H1 (cell line): ENCODE results near the gene RUFY4. TPM values are rescaled to one million over a fixed set of nuclear protein-coding genes. Genes with fewer than 3 reads are reported as not detected.

ENCODE experiments used
- CTCF ChIA-PET: fragments of 300-600 bp; sonication (Branson Sonifier 250); formaldehyde crosslinking; loops from one replicate; lab custom pipeline; 2021; ENCODE audit not compliant: partially characterized antibody; lab: Charles Lee
- POLR2A ChIA-PET: fragments of 300-600 bp; sonication (Branson Sonifier 250); formaldehyde crosslinking; loops from one replicate; lab custom pipeline; 2021; ENCODE audit warnings: inconsistent platforms; ENCODE audit not compliant: partially characterized antibody; lab: Charles Lee
- DNase-seq, 2 experiments: peaks; one replicate each; pipeline versions ENCODE4 v3.0.0 to v3.0.0-alpha.2; 2010 to 2022; ENCODE audit warnings: low spot score in 2 of 2, low read depth in 1 of 2, mixed read lengths in 1 of 2
- FAIRE-seq: peaks from 2 replicates; lab custom pipeline; 2011; peaks lifted over from hg19 to GRCh38; lab: Jason Lieb, UNC
- H2AFZ ChIP-seq: 2 replicates; pipeline ENCODE4 v1.8.1; 2012; ENCODE audit warnings: low read length, inconsistent platforms
- H2AK5ac ChIP-seq: 2 replicates; pipeline ENCODE4 v1.6.1; 2013; ENCODE audit warnings: low read depth, low read length
- H2BK120ac ChIP-seq: replicated peaks from 2 replicates; pipeline ENCODE3; 2013; ENCODE audit warnings: low read depth, low read length, inconsistent platforms
- H2BK12ac ChIP-seq: 2 replicates; pipeline ENCODE4 v1.6.1; 2013; ENCODE audit warnings: low read depth, low read length
- H2BK15ac ChIP-seq: 2 replicates; pipeline ENCODE4 v1.6.1; 2013; ENCODE audit warnings: low read length
- H2BK20ac ChIP-seq: 2 replicates; pipeline ENCODE4 v1.6.1; 2013; ENCODE audit warnings: low read length
- H2BK5ac ChIP-seq: 2 replicates; pipeline ENCODE4 v1.6.1; 2013; ENCODE audit warnings: low read depth, low read length
- H3K14ac ChIP-seq: 2 replicates; pipeline ENCODE4 v1.6.1; 2013; ENCODE audit warnings: inconsistent platforms; ENCODE audit not compliant: insufficient read length
- H3K18ac ChIP-seq: 2 replicates; pipeline ENCODE4 v1.6.1; 2013; ENCODE audit warnings: low read length; ENCODE audit errors: extremely low read depth
- H3K23ac ChIP-seq: 2 replicates; pipeline ENCODE4 v1.6.1; 2013; ENCODE audit warnings: inconsistent platforms; ENCODE audit not compliant: insufficient read length
- H3K23me2 ChIP-seq: 2 replicates; pipeline ENCODE4 v1.6.1; 2013; ENCODE audit warnings: low read depth, low read length
- H3K27ac ChIP-seq: 2 replicates; pipeline ENCODE4 v1.6.1; 2011; ENCODE audit warnings: low read depth, low read length, inconsistent platforms
- H3K27me3 ChIP-seq, 4 experiments: replicated peaks in 1 of 4; 1 replicate in 1 of 4; 2 replicates in 3 of 4; pipeline versions ENCODE4 v1.6.1 to v1.8.1; 2011 to 2013; ENCODE audit warnings: low read length in 3 of 4, mild to moderate bottlenecking in 3 of 4, inconsistent platforms in 2 of 4, mixed read lengths in 2 of 4, moderate library complexity in 1 of 4; ENCODE audit not compliant: control insufficient read depth in 3 of 4, insufficient read depth in 3 of 4; ENCODE audit errors: extremely low read depth in 1 of 4
- H3K36me3 ChIP-seq, 4 experiments: 2 replicates each; pipeline versions ENCODE4 v1.6.1 to v1.8.1; 2011 to 2013; ENCODE audit warnings: mild to moderate bottlenecking in 4 of 4, low read length in 3 of 4, moderate library complexity in 2 of 4, control low read depth in 1 of 4, inconsistent platforms in 1 of 4; ENCODE audit not compliant: insufficient read depth in 4 of 4, control insufficient read depth in 2 of 4
- H3K4ac ChIP-seq: replicated peaks from 2 replicates; pipeline ENCODE3; 2013; ENCODE audit warnings: low read length, low read depth, mixed read lengths, inconsistent platforms; ENCODE audit not compliant: insufficient read length
- H3K4me1 ChIP-seq, 4 experiments: replicated peaks in 1 of 4; 1 replicate in 1 of 4; 2 replicates in 3 of 4; pipeline versions ENCODE4 v1.6.1 to v1.8.1; 2011 to 2013; ENCODE audit warnings: low read length in 3 of 4, inconsistent platforms in 2 of 4, mixed read lengths in 1 of 4; ENCODE audit not compliant: insufficient read depth in 4 of 4, control insufficient read depth in 3 of 4
- H3K4me2 ChIP-seq, 2 experiments: 2 replicates each; pipeline versions ENCODE4 v1.6.1 to v1.8.1; 2011 to 2013; ENCODE audit warnings: low read depth in 2 of 2, low read length in 2 of 2, control low read depth in 1 of 2, inconsistent platforms in 1 of 2, mild to moderate bottlenecking in 1 of 2; ENCODE audit not compliant: insufficient read depth in 1 of 2
- H3K4me3 ChIP-seq, 4 experiments: fragments of 200-600, 300-600 bp in 1 of 4; sonication (generic), shearing (Covaris generic), sonication (Bioruptor Twin) in 1 of 4; 2 replicates each; pipeline versions ENCODE4 v1.5.1 to v1.8.1; 2011 to 2016; ENCODE audit warnings: low read length in 4 of 4, low read depth in 3 of 4, control low read depth in 2 of 4, inconsistent platforms in 2 of 4, mild to moderate bottlenecking in 2 of 4, mixed read lengths in 1 of 4, moderate library complexity in 1 of 4; ENCODE audit not compliant: insufficient read depth in 2 of 4; ENCODE audit errors: extremely low read depth in 1 of 4
- H3K56ac ChIP-seq: replicated peaks from 2 replicates; pipeline ENCODE3; 2013; ENCODE audit warnings: low read depth, mild to moderate bottlenecking, mixed read lengths, low read length, inconsistent platforms; ENCODE audit not compliant: insufficient read length
- H3K79me1 ChIP-seq: 2 replicates; pipeline ENCODE4 v1.6.1; 2013; ENCODE audit warnings: low read depth, low read length, control low read depth
- H3K79me2 ChIP-seq, 2 experiments: 2 replicates each; pipeline versions ENCODE4 v1.6.1 to v1.8.1; 2012 to 2013; ENCODE audit warnings: low read length in 2 of 2, mild to moderate bottlenecking in 2 of 2, inconsistent platforms in 1 of 2; ENCODE audit not compliant: insufficient read depth in 2 of 2, control insufficient read depth in 1 of 2
- H3K9ac ChIP-seq, 4 experiments: replicated peaks in 1 of 4; 1 replicate in 1 of 4; 2 replicates in 3 of 4; pipeline versions ENCODE4 v1.6.1 to v1.8.1; 2011 to 2013; ENCODE audit warnings: low read depth in 3 of 4, low read length in 3 of 4, control low read depth in 2 of 4, mild to moderate bottlenecking in 2 of 4, moderate library complexity in 2 of 4, inconsistent platforms in 1 of 4; ENCODE audit errors: extremely low read depth in 1 of 4
- H3K9me3 ChIP-seq, 2 experiments: 2 replicates each; pipeline versions ENCODE4 v1.6.1 to v1.8.1; 2012 to 2013; ENCODE audit warnings: mild to moderate bottlenecking in 2 of 2, moderate library complexity in 2 of 2, control low read depth in 1 of 2, inconsistent platforms in 1 of 2, low read depth in 1 of 2, low read length in 1 of 2, mixed read lengths in 1 of 2; ENCODE audit not compliant: insufficient read depth in 2 of 2
- H4K20me1 ChIP-seq, 2 experiments: replicated peaks in 1 of 2; 2 replicates each; pipeline versions ENCODE3 to v1.8.1; 2011 to 2013; ENCODE audit warnings: inconsistent platforms in 2 of 2, low read length in 2 of 2, mild to moderate bottlenecking in 1 of 2; ENCODE audit not compliant: insufficient read depth in 2 of 2, control insufficient read depth in 1 of 2
- H4K5ac ChIP-seq: 2 replicates; pipeline ENCODE4 v1.6.1; 2013; ENCODE audit warnings: low read length, low read depth, mixed read lengths, inconsistent platforms; ENCODE audit not compliant: insufficient read length
- H4K8ac ChIP-seq: 2 replicates; pipeline ENCODE4 v1.8.0; 2013; ENCODE audit warnings: mild to moderate bottlenecking, moderate library complexity, low read length, inconsistent platforms; ENCODE audit not compliant: insufficient read depth; ENCODE audit errors: extremely low read depth
- H4K91ac ChIP-seq: replicated peaks from 2 replicates; pipeline ENCODE3; 2013; ENCODE audit warnings: low read length, mixed read lengths, inconsistent platforms; ENCODE audit not compliant: insufficient read length
- ASH2L ChIP-seq: fragments of 200-600, 300-600 bp; sonication (generic); IDR thresholded peaks from one replicate; pipeline ENCODE4 v1.7.1; 2017; ENCODE audit warnings: low read length
- BRCA1 ChIP-seq: IDR thresholded peaks from 2 replicates; pipeline ENCODE4 v1.6.1; 2012; ENCODE audit warnings: low read depth, low read length, improper control_type of control experiment
- CEBPB ChIP-seq: IDR thresholded peaks from 2 replicates; pipeline ENCODE4 v1.6.1; 2012; ENCODE audit warnings: low read depth, low read length
- CREB1 ChIP-seq: IDR thresholded peaks from 2 replicates; pipeline ENCODE4 v1.6.1; 2012; ENCODE audit warnings: inconsistent platforms
- EP300 ChIP-seq, 2 experiments: IDR thresholded peaks; 1 replicate in 1 of 2; 2 replicates in 1 of 2; pipeline ENCODE4 v1.6.1; 2011 to 2012; ENCODE audit warnings: low read depth in 2 of 2, low read length in 2 of 2, mild to moderate bottlenecking in 2 of 2, borderline replicate concordance in 1 of 2, inconsistent platforms in 1 of 2, moderate library complexity in 1 of 2
- KDM5A ChIP-seq: fragments of 200-600 bp; IDR thresholded peaks from 2 replicates; pipeline ENCODE4 v1.7.1; 2012; ENCODE audit warnings: mild to moderate bottlenecking, low read length, inconsistent platforms, mixed read lengths
- PHF8 ChIP-seq: fragments of 200-600 bp; sonication (generic); conservative IDR thresholded peaks from 2 replicates; pipeline ENCODE4 v1.7.1; 2012; ENCODE audit warnings: low read depth, mild to moderate bottlenecking, inconsistent platforms, low read length, moderate library complexity
- POU5F1 ChIP-seq: IDR thresholded peaks from 2 replicates; pipeline ENCODE4 v1.6.1; 2011; ENCODE audit warnings: low read depth, mild to moderate bottlenecking, low read length, moderate library complexity
- SP2 ChIP-seq: IDR thresholded peaks from 2 replicates; pipeline ENCODE4 v1.6.1; 2012; ENCODE audit warnings: mild to moderate bottlenecking, low read length, inconsistent platforms
- TBP ChIP-seq: IDR thresholded peaks from 2 replicates; pipeline ENCODE4 v1.6.1; 2011; ENCODE audit warnings: low read depth, low read length, improper control_type of control experiment
- WGBS, 2 experiments: shearing (Covaris generic) in 1 of 2; methylation state at CpG; one replicate each; pipeline versions ENCODE4 v1.1.6 to v1.1.7; 2013 to 2015; ENCODE audit warnings: low lambda C conversion rate in 2 of 2, mixed read lengths in 2 of 2, inconsistent platforms in 1 of 2, low coverage in 1 of 2, missing lambda C conversion rate in 1 of 2; ENCODE audit not compliant: insufficient replicate concordance in 2 of 2, insufficient coverage in 1 of 2, insufficient read length in 1 of 2; ENCODE audit errors: extremely low coverage in 1 of 2, missing lambda C conversion rate in 1 of 2; 5-methylcytosine and 5-hydroxymethylcytosine counted together
- polyA plus RNA-seq, 7 experiments: library from polyadenylated mRNA; depleted of rRNA in 3 of 7; stranded (reverse) in 5 of 7; unstranded in 2 of 7; fragments of >200 nt in 5 of 7; fragments of 200-250 nt in 2 of 7; gene quantifications; 1 replicate in 5 of 7; 2 replicates in 1 of 7; 4 replicates in 1 of 7; pipeline versions ENCODE4 v1.2.1 to v1.2.3, GENCODE V29; 2011 to 2013; ENCODE audit warnings: missing spikeins in 2 of 7, mixed read lengths in 2 of 7
- total RNA-seq: library from RNA; stranded (reverse); fragmentation: NEBNext Ultra II Directional; extraction: Animal tissue kit (Norgen Biotek cat#: 25700); gene quantifications from 2 replicates; pipeline ENCODE4 v1.2.1, GENCODE V29; 2021

The RUFY4 gene
- total and polyA plus RNA-seq, 2 of the 8 experiments (the other 6 are each of a cell fraction or from before 2014, with no cell fraction given), result 0.32 to 0.38 TPM

- H3K23ac ChIP-seq, result no peak overlapping the region
- H3K18ac ChIP-seq, result no peak overlapping the region
- H2BK5ac ChIP-seq, result no peak overlapping the region
- H3K27me3 ChIP-seq, result peaks cover 0 to 4% (median 2%) of the 10 kb centered on the region in 4 experiments; a peak in 3 of 7 replicates
- H3K79me1 ChIP-seq, result no peaks in the 10 kb centered on the region
- WGBS, 2 experiments, result 87% methylated on average over 5 of the region's 5 CpGs; no CpG with 5 or more reads in 1 of the 2 experiments
- no peaks in the 10 kb centered on the region for H3K79me2 ChIP-seq
- no peak overlapping the region for H3K14ac ChIP-seq
- no peaks in the 10 kb centered on the region for H3K23me2 ChIP-seq
- no peak overlapping the region for H4K91ac ChIP-seq
- no peak overlapping the region for H2BK12ac ChIP-seq
- no peak overlapping the region for H2BK20ac ChIP-seq
- CTCF ChIA-PET, result interaction anchor here (0.6 to 1.5 kb wide), 4 partner anchors 10 to 278 kb away, joined by 3 to 4 read pairs (median 4); no protein-coding TSS in a partner anchor
- peaks cover 0 to 10% (median 4%) of the 10 kb centered on the region in 4 experiments; a peak in 6 of 7 replicates for H3K4me1 ChIP-seq
- TF ChIP-seq PHF8 (no peak), KDM5A (no peak), POU5F1 (no peak), EP300 (IDR thresholded peaks at IDR 0.05; ENCODE audit: borderline replicate concordance in 1 of 2, low read depth in 2 of 2, low read length in 2 of 2) (no peak), SP2 (no peak), CEBPB (no peak), BRCA1 (no peak), CREB1 (no peak), TBP (no peak), ASH2L (no peak)
- no peak overlapping the region for H3K9ac ChIP-seq
- H4K20me1 ChIP-seq, result no peaks in the 10 kb centered on the region
- no peak overlapping the region for H2AFZ ChIP-seq
- POLR2A ChIA-PET, result no interaction called here
- H3K36me3 ChIP-seq, result no peaks in the 10 kb centered on the region
- no peak overlapping the region for H2BK120ac ChIP-seq
- no peak overlapping the region for H3K56ac ChIP-seq
- FAIRE-seq, result no peak
- H3K4me2 ChIP-seq, result no peak overlapping the region
- no peak overlapping the region for H3K27ac ChIP-seq
- no peak overlapping the region for H3K4me3 ChIP-seq
- no peak overlapping the region for H2AK5ac ChIP-seq
- H3K9me3 ChIP-seq, result no peaks in the 10 kb centered on the region
- DNase-seq, result no peak
- no peak overlapping the region for H4K5ac ChIP-seq
- H3K4ac ChIP-seq, result no peak overlapping the region
- H2BK15ac ChIP-seq, result no peak overlapping the region
- H4K8ac ChIP-seq, result no peak overlapping the region
Measured at GRCh38 chr2:218063486-218063885, 5.6 kb upstream of the RUFY4 start.
